Activated CD8-positive, alpha-beta T cell treated with anti-CD3 and anti-CD28 coated beads for 36 hours (primary cell): ENCODE measurements around the gene RNF5. TPM values are rescaled to one million over a fixed set of nuclear protein-coding genes. Genes with fewer than 3 reads are reported as not detected.

ENCODE experiments used
- ATAC-seq: fragments of 200-7000 bp; cut with Tn5 transposase; one replicate; pipeline ENCODE4 v1.10.0; 2021; ENCODE audit warnings: mild to moderate bottlenecking, moderate library complexity
- CTCF ChIA-PET: fragments of 350-600 bp; sonication (Branson Sonifier 250); formaldehyde crosslinking; loops from one replicate; lab custom pipeline; 2021; ENCODE audit warnings: antibody characterized with exemption; lab: Charles Lee
- POLR2A ChIA-PET: fragments of 350-600 bp; sonication (Branson Sonifier 250); formaldehyde crosslinking; loops from one replicate; lab custom pipeline; 2021; ENCODE audit warnings: antibody characterized with exemption; lab: Charles Lee
- DNase-seq: peaks from one replicate; pipeline ENCODE4 v3.0.0-alpha.2; 2020
- H3K27ac Mint-ChIP-seq: one replicate; pipeline ENCODE4 v1.8.0; 2021; ENCODE audit warnings: mild to moderate bottlenecking, mixed read lengths
- H3K27me3 Mint-ChIP-seq: one replicate; pipeline ENCODE4 v1.8.0; 2021; ENCODE audit warnings: mixed read lengths
- H3K36me3 Mint-ChIP-seq: one replicate; pipeline ENCODE4 v1.8.0; 2021; ENCODE audit warnings: low read depth, mixed read lengths
- H3K4me1 Mint-ChIP-seq: one replicate; pipeline ENCODE4 v1.8.0; 2021; ENCODE audit warnings: low read depth, mixed read lengths
- H3K4me3 Mint-ChIP-seq: one replicate; pipeline ENCODE4 v1.8.0; 2021; ENCODE audit warnings: mild to moderate bottlenecking, moderate library complexity, mixed read lengths
- H3K9me3 Mint-ChIP-seq: one replicate; pipeline ENCODE4 v1.8.0; 2021; ENCODE audit warnings: mixed read lengths
- CTCF ChIP-seq: fragments of 200-600 bp; IDR thresholded peaks from one replicate; pipeline ENCODE4 v1.8.0; 2022; ENCODE audit warnings: antibody characterized with exemption, mild to moderate bottlenecking
- intact Hi-C: fragments of 100-400 bp; cut with micrococcal nuclease; formaldehyde crosslinking; loops from one replicate; pipeline ENCODE4 v1.10.0; 2022
- total RNA-seq, 2 experiments: library from RNA; stranded (reverse); gene quantifications; one replicate each; pipeline ENCODE4 v1.2.3, GENCODE V29; 2021

Gene RNF5
- total RNA-seq, 2 experiments from 2014 or later = 55.4 to 57.9 TPM

- peak; percentile 28 for DNase-seq
Observed at GRCh38 chr6:32152769-32153563, 25.2 kb upstream of the RNF5 start.

GRCh38 chr6:32153564-32154513, 24.4 kb upstream of the RNF5 start, which contains the start of gene PPT2:
PPT2 (plus strand) TSS chr6:32154141; CDS start chr6:32154595, 454 bp downstream.
- Mint-ChIP-seq H3K9me3 (no peaks in the 10 kb centered on the region), H3K27me3 (peaks cover 13% of the 10 kb centered on the region), H3K36me3 (peaks cover 16% of the 10 kb centered on the region), H3K27ac (peak within 1 kb of the TSS; percentile 97), H3K4me3 (peak within 1 kb of the TSS; percentile 85), H3K4me1 (peaks cover 45% of the 10 kb centered on the region)
- intact Hi-C loops = no loop called here
- ATAC-seq = peak; percentile 84
- DNase-seq = peak; percentile 95
- TF ChIP-seq CTCF = no peak
- CTCF ChIA-PET = interaction anchor here (0.9 to 2.9 kb wide), 8 partner anchors 18 to 106 kb away, joined by 3 to 8 read pairs (median 3); partner anchors contain the start of genes ATF6B and FKBPL
- POLR2A ChIA-PET = interaction anchor here (0.9 kb wide), 1 partner anchor 12 kb away, joined by 3 read pairs; no protein-coding TSS in a partner anchor

More at GRCh38 chr6:32152769-32153563, 25.2 kb upstream of the RNF5 start:
- peak overlapping the region; percentile 85 for H3K4me3 Mint-ChIP-seq
- peaks cover 52% of the 10 kb centered on the region for H3K4me1 Mint-ChIP-seq
- ATAC-seq = no peak
- intact Hi-C loops = no loop called here
- TF ChIP-seq CTCF = no peak
- H3K9me3 Mint-ChIP-seq = no peaks in the 10 kb centered on the region
- H3K36me3 Mint-ChIP-seq = peaks cover 13% of the 10 kb centered on the region
- CTCF ChIA-PET = interaction anchor here (1.2 to 2.9 kb wide), 3 partner anchors 24 to 105 kb away, joined by 6 to 8 read pairs (median 6); partner anchors contain the start of genes ATF6B and FKBPL
- POLR2A ChIA-PET = interaction anchor here (0.6 to 1.0 kb wide), 2 partner anchors 17 to 1354 kb away, joined by 3 read pairs; no protein-coding TSS in a partner anchor
- peaks cover 19% of the 10 kb centered on the region for H3K27me3 Mint-ChIP-seq
- peak overlapping the region; percentile 97 for H3K27ac Mint-ChIP-seq

GRCh38 chr6:32154514-32155161, 23.6 kb upstream of the RNF5 start:
- Mint-ChIP-seq H3K27ac (peak overlapping the region; percentile 97), H3K9me3 (no peaks in the 10 kb centered on the region), H3K36me3 (peaks cover 15% of the 10 kb centered on the region), H3K4me3 (peak overlapping the region; percentile 85), H3K4me1 (peaks cover 41% of the 10 kb centered on the region), H3K27me3 (peaks cover 10% of the 10 kb centered on the region)
- ATAC-seq (peak; percentile 65), DNase-seq (peak; percentile 81)
- ChIA-PET CTCF (interaction anchor here (0.9 to 1.2 kb wide), 8 partner anchors 10 to 107 kb away, joined by 3 to 8 read pairs (median 3); partner anchors contain the start of genes ATF6B and EGFL8), POLR2A (interaction anchor here (0.7 to 0.9 kb wide), 4 partner anchors 11 to 35 kb away, joined by 3 to 4 read pairs (median 4); partner anchors contain the start of gene PBX2)
- intact Hi-C loops = loop anchor here (5.0 kb wide), 1 partner anchor 37 kb away; no protein-coding TSS in a partner anchor
- TF ChIP-seq CTCF = peak; percentile 70

GRCh38 chr6:32156891-32157290, 21.3 kb upstream of the RNF5 start:
- H3K36me3 Mint-ChIP-seq = peaks cover 16% of the 10 kb centered on the region
- TF ChIP-seq CTCF = no peak
- no peak for ATAC-seq
- H3K4me3 Mint-ChIP-seq = no peak overlapping the region
- no peak overlapping the region for H3K27ac Mint-ChIP-seq
- H3K9me3 Mint-ChIP-seq = no peaks in the 10 kb centered on the region
- peaks cover 26% of the 10 kb centered on the region for H3K4me1 Mint-ChIP-seq
- no peak for DNase-seq
- CTCF ChIA-PET = no interaction called here
- intact Hi-C loops = loop anchor here (5.0 kb wide), 1 partner anchor 40 kb away; no protein-coding TSS in a partner anchor
- POLR2A ChIA-PET = interaction anchor here (0.5 kb wide), 1 partner anchor 569 kb away, joined by 3 read pairs; no protein-coding TSS in a partner anchor
- H3K27me3 Mint-ChIP-seq = no peaks in the 10 kb centered on the region
